HG03039 (cell line): ENCODE results near the gene LEMD2.

Source experiments
- ATAC-seq: cut with Tn5 transposase; IDR thresholded peaks from one replicate; pipeline ENCODE4 v1.9.1; 2021; ENCODE audit warnings: mild to moderate bottlenecking, moderate library complexity; ENCODE audit not compliant: unreplicated experiment

The LEMD2 gene

DNA sequence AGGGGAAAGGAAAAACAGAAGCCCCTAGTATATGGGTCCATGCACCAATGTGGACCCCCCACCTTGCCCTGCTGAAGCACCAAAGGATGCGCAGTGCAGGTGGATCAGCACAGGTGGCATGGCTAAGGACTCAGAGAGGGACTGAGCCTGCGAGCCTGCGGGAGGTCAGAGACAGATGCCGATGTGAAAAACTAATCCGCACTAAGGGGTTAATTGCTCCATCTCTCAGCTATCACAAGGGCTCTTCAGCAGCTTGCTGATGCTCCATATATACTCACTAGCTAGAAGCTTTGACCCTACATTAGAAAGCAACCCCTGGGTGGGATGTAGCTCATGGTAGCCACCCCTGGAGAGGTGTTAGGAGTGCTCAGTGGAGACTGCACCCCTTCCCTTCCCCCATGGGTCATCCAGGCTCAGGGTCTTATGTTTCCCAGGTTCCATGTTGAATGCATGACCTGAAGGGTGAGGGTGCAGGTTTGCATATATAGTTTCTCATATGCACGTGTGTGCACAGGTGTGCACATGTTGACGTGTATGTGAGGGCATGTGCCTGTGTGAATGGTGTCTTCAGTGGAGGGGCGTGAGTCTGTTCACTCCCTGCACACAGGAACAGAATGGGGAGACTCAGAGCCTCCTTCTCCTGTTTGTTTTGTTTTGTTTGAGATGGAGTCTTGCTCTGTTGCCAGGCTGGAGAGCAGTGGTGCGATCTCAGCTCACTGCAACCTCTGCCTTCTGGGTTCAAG is 28.9 kb downstream of the LEMD2 start:
- ATAC-seq = no peak

DNA sequence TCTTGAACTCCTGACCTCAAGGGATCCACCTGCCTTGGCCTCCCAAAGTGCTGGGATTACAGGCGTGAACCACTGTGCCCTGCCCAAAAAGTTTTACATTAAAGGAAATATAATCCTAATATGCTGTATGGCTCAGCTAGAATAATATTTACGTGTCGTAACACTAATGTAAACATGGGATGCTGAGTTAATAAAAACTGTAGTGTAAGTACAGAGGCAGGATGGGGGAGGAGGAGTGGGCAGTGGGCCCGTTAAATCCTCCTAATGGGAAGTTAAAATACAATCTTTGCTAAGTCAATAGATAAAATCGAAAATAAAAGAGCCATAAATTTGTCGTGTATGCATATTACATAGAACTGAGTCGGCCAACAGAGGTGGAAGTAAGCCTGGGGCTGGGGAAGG is 30.1 kb downstream of the LEMD2 start:
- ATAC-seq = no peak

DNA sequence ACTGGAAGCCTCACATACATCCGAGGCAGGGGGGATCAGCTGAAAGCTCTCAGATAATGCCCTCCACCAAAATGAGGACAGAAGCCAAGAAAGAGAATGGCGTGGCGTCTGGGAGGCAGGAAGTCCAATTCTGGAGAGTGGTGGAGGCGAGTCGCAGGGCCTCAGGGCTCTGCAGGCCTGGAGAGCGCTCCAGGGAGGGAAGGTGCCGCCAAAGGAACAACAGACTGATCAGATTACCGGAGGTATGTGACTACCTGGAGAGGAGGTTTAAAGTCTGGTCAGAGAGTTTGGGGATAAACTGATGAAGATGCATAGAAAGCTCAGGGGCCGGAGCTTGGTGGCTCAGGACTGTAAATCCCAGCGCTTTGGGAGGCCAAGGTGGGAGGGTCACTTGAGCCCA is 31.0 kb downstream of the LEMD2 start:
- no peak for ATAC-seq

DNA sequence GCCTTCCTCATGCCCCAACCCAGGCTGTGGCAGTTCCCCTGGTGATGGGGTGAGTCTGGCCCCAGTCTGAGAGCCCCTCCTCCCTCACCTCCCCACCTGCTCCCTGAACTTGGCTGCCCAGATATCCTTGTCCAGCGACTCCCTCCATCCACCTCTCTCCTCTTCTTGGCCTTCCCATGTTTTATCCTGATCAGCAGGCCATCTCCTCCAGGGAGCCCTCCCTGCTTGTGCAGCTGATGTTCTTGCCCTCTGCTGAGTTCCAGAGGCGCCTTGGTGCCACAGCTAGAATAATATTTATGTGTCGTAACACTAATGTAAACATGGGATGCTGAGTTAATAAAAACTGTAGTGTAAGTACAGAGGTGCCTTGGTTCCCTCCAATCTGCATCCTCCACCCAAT is 31.8 kb downstream of the LEMD2 start:
- ATAC-seq = no peak

DNA sequence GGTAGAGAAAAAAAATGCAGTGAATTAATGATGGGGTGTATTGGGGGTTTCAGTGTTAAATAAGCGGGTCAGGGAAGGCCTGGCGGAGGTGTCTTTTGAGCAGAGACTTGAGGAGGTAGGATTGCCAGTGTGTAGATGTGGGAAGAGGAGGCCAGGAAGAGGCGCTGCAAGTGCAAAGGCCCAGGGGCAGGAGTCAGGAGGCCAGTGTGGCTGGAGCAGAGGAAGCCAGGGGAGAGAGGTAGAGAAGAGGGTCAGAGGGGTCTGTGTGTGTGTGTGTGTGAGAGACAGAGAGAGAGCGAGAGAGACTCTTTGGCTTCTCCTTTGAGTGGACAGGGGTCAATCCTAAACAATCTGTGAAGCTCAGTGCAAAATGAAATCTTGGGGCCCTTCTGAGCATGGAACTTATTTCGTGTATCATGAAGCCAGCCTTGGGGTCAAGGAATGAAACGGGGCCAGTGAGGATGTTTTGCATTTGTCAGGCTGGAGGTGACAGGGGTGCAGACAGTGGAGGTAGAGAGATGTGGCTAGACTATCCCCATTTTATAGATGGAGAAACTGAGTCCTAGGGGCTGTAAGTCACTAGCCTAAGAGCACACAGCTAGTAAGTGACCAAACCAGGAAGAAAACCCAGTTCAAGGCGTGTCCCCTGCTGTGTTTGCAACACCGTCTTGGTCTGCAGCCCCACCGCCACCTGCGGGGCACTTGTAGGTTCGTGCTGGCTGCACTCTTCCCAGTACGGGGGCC is 32.5 kb downstream of the LEMD2 start:
- ATAC-seq = no peak

DNA sequence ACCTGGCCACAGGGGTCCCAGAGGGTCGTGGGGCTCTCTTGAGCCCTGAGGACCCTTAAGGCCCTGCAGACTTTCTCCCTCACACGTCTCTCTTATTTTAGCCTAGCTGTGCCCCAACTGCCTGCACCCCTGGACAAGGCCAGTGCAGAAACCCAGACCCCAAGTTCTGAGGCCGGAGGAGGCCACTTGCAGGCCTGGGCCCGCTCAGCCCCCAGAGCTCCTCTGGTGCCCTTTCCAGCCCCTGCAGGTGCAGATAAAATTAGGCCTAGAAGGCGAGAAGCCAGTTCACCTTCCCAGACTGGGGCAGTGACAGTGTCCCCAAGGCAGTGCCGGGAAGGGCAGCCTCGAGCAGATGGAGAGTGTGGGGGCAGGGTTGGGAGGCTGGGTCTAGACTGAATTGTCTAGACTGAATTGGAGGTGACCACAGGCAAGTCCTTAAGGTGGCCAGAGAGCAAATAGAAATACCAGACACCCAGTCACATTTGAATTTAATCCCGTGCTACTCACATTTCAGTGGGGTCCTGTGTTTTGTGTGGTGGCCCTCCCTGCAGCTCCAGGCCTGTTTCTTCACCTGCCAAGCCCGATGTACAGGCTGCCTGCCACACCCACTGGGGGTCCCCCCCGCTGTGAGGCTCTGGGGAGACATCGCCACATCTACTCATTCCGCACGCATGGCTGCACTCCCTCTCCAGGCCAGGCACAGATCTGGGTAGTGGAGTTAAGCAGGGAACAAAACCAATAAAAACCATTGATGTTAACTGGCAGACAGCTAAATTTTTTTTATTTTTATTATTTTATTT is 33.7 kb downstream of the LEMD2 start:
- ATAC-seq = no peak

DNA sequence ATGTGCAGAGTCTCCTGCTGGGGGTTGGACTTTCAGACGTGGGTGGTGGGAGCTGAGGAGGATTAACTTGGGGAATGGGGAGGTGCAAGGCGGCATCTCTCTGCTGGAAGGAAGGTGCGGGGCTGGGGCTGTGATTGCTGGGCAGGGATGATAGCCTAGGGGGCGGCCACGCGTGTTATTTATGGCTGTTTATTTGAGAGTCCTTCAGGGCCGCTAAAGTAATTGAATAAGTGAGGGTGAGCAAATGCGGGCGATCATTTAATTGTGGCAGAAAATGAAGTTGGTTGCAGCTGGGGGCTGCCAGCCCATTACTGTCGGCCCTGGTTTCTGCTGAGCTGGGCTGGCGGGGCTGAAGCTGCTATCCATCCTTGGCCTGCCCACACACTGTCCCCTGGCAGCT is 34.7 kb downstream of the LEMD2 start:
- no peak for ATAC-seq

DNA sequence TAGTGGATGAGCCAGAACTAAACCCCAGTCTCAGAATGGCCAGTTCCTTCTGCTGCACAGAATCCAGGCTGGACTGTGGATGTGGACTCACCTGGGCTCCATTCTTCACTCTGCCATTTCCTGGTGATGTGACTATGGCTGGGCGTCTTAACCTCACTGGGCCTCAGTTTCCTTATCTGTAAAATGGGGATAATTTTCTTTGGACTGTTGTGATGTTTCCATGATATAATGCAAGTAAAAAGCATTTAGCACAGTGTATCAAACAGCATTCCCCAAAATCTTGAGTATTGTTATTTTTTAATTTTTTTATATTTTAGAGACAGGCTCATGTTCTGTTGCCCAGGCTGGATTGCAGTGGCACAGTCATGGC is 36.3 kb downstream of the LEMD2 start:
- ATAC-seq = no peak

DNA sequence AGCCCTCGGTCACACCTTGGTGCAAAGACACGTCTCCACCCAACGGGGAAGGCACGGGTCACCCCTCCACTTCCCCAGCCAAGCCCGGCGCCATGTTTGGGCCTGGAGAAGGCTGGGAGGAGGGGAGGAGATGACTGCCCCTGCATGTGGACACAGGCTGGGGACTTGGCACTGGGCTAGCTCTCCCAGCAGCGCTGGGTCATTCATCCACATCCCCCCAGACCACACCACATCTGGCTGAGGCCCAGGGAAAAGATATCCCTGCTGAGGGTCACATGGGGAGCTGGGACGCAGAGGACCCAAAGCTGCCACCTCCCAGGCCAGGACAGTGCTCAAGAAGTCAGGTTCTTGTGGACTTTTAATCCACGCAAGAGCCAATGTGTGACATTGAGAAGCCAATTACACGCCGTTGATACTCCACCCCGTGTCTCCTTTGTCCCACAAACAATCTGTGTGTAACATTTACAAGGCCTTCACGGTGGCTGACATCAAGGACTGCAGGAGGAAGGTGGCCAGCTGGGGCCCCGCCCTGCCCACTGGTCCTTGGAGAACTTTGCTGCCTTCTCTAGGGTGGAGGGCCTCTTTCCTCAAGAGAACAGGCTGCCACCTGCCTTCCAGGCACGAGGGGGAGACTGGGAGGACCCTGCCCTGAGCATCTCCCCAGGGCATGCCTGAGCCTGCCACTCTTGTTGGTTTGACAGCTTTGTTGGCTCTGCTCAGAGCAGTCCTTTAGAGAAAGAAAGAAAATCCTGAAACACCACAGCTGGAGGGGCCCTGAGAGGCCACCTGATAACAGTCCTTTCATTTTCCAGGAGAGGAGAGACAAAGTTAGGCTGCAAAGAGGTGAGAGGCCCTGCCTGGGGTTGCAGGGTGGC is 36.9 kb downstream of the LEMD2 start:
- ATAC-seq = no peak

DNA sequence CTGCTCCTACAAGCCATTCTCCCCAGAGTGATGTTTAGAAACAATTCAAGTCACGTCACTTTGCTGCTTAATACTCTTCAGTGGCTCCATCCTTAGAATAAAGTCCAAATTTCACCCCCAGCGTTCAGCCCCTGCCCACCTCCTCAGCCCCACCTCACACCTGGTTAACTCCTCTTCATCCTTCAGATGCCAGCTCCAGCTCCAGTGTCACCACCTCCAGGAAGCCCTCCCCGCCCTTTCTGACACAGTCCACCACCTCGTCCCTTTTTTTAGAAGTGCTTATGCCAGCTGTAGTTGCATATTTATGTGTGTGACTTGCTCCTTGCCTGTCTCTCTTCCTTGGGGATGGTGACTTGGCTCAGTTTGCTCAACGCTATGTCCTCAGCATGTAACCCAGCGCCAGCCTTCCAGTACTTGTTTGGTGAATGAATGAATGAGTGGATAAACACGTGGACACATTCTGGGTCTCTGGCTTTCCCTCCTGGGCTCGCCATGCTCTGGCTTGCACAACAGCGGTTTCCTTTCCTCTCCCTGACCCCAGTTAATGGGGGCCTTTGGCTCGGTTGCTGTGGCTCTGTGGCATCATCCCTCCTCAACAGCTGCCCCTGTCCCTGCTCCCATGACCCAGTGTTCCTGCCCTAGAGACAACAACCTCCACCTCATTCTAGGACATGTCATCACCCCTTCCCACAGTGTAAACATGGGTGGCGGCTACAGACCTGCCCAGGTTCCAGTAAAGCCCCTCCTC is 38.5 kb downstream of the LEMD2 start:
- ATAC-seq = no peak

DNA sequence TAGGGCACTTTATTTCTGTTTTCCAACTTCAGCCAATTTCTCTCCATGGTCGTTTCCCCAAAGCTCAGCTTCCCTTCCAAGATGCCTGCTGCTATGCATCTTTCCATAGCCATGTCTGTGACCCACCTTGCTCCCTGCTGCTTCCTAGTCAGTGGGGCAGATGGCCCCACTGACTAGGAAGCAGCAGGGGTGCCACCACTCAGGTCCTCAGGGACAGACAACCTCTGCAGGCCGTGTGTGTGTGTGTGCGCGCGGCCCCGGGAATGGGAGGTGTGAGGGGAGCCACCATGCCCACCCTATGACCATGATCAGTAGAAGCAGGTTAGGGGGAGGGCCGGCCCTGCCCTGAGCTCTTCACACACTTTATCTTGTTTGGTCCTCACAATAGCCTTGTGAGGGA is 39.5 kb downstream of the LEMD2 start:
- no peak for ATAC-seq

DNA sequence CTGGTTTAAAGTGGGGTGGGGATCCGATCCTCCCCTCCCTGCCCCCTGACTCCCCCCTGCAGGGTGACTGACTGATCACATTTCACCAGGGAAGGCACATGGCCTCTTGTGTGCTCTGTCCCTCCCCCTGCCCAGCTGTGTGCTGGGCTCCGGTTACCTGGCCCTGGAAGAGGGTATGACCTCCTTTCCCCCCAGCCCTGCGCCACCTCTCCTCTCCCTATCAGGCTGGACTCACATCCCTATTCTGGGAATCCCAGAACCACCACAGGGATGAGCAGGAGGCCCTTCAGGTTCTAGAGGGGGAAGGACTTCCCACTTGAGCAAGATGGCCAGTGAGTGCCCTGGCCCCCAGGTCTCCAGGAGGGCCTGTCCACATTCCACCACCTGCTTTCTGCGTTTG is 40.1 kb downstream of the LEMD2 start:
- ATAC-seq = no peak

DNA sequence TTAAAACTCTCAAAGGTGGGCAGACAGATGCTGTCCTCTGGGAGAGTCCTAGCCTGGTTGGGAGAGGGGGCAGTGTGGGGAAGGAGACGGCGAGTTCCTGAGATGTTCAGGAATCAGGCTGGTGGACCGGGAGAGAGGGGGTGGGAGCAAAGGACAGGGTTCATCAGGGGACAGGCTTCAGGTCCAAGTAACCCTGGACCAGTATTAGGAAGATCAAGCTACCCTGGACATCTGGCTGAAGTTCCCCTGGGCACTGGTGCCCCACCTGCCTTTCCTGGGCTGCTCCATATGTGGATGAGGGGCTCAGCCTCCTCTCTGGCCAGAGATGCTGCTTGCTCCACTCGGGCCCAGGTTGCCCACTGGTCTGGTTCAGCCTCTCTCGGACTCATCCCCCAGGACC is 41.1 kb downstream of the LEMD2 start:
- ATAC-seq = no peak

DNA sequence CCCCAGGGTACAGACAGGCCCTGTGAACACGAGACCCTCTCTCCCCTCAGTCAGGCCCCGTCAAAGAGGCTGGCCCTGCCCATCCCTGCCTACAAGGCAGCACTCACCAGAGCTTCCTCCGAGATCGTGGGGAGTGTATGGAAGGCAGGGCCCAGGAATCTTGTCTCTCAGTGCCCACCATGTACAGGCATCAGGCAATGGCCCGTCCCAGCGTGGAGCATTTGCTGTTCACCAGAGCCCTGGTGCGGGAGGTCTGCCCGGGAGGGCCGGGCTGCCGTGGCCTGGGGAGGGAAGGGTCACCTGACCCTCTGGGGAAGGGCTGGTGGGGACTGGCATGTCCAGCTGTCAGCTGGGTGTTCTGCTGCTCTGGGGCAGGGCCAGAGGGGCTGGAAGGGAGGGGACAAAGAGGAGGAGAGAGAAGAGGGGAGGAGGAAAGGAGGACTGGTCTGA is 42.3 kb downstream of the LEMD2 start, which contains the start of gene IP6K3:
Gene IP6K3, minus strand, starts transcription at position 255 of the 450 bp plus-strand sequence. CDS start 11,429 bp downstream, outside the sequence.
- ATAC-seq = no peak

DNA sequence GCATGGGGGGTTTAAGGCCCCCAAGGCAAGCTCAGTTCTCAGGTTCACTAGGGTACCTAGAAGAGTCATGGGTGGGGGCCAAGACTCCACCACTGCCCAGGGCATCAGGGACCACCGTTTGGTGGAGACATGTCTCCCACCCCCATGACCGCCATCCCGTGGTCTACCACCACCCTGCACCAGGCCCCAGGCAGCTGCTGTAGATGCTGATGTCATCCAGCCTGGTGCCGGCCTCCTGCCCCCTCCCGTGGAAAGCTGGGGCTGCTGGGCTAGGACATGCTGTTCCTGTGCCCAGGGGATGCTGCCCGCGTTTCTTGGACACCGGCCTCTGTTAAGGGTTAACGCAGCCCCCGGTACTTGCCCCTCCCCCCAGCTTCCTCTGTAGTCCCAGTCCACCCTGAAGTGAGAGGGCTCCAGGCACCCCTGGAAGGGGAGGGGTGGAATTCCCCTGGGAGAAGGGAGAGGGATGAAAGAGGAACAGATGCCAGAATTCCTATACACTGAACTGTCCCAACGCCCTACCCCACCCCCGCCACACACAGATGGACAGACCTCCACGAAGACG is 42.8 kb downstream of the LEMD2 start:
- no peak for ATAC-seq

DNA sequence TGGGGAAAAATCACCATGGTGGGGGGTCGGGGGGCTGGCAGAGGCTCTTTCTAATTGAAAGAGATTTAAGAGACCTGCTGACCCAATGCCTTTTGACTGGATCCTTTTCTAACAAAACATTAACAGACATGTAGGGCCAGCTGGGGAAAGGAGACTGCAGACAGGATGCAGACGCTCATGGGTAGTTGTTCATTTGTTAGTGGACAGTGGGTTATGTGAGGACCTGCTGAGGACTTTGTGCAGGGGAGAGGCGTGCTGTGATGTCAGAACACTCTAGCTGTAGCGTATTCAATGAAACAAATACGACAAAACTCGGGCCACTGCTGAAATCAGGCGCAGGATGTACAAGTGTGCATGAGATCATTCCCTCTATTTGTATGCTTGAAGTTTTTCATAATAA is 43.4 kb downstream of the LEMD2 start:
- no peak for ATAC-seq

DNA sequence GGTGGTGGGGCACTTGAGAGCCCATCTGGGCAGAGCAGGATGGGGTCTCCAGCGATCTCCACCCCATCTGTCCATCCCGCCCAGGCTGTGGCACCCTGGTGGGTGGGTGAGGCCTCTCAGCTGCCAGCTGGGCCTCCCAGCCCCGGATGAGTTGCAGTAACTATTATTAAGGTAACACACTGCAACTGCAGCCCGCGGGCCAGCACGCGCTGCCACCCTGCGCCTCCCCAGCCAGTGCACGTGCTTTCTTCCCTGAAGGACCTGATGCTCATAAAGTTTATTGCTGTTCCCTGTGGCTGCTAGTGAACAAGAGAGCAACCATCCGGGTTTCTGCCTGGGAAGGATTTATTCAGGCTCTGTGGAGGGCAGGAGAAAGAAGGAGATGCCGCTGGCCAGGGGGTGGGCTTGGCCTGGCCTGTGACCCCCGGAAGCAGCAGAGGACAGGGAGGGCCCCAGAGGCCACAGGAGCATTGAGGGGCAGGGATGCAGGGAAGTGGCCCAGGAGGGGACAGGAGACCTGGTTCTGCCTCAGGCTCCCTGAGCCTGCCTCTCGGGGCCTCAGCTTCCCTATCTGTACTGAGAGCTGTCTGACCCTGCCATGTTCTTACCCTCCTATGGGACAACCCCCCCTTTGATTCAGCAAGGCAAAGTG is 43.9 kb downstream of the LEMD2 start:
- ATAC-seq = no peak

DNA sequence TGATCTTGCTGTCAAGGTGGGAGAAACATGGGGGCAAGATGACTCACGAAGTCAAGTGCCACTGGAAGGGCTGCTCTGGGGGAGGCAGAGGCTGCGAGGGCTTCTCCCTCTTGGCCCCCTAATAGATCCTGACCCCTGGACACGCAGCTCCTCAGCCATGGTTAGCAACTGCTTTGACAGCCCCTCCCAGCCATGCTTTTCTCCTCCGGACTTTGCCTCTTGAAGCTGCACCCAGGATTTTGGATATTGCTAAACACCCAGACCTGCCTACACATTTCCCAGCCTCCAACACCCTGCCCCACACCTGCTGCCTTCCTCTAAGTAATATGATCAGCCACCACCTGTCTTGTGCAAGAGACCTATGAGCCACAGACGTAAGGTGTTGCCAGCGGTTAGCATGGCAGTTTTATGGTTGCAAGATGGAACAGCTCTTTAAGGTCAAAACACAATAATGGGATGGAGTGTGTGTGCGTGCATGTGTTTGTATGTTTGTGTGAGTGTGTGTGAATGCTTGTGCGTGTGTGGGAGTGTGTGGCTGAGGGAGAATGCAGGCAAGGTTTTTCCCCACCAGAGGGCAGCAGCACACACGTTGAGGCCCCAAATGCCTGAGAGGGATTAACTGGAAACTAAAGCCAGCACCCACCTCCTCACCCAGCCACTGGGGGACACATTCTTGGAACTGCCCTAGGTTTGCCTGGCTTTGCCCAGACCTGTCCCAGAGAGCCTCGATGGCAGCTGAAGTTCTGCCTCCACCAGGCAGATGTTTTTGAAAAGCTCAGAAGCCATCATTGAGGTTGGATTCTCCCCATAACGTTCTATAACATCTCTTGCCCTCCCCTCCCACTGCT is 44.7 kb downstream of the LEMD2 start:
- no peak for ATAC-seq
